Choroid plexus epithelial cell (primary cell): ENCODE measurements around the gene RNF208.

Source experiments
- DNase-seq: peaks from one replicate; pipeline ENCODE4 v3.0.0-alpha.2; 2010; ENCODE audit warnings: low read depth
- H3K4me3 ChIP-seq: 2 replicates; pipeline ENCODE4 v1.5.1; 2011; ENCODE audit warnings: low read depth, mild to moderate bottlenecking, control low read depth, low read length, moderate library complexity
- CTCF ChIP-seq: conservative IDR thresholded peaks from 2 replicates; pipeline ENCODE4 v1.5.1; 2011; ENCODE audit warnings: low read depth, mild to moderate bottlenecking, control low read depth, inconsistent platforms, low read length, moderate library complexity

Gene RNF208

GRCh38 chr9:137231372-137232039 is 9.5 kb upstream of the RNF208 start:
- TF ChIP-seq CTCF: no peak
- no peak for DNase-seq
- no peak overlapping the region for H3K4me3 ChIP-seq

GRCh38 chr9:137230705-137231371 is 8.8 kb upstream of the RNF208 start, which contains the start of gene SLC34A3:
Gene SLC34A3 (plus strand): TSS chr9:137230901. CDS start chr9:137231703, 802 bp downstream.
- DNase-seq: no peak
- no peak for TF ChIP-seq CTCF
- no peak within 1 kb of the TSS for H3K4me3 ChIP-seq

- DNase-seq: no peak
- no peak for TF ChIP-seq CTCF
- H3K4me3 ChIP-seq: no peak overlapping the region
Observed at GRCh38 chr9:137229903-137230704, 8.1 kb upstream of the RNF208 start.

- no peak for TF ChIP-seq CTCF
- no peak overlapping the region for H3K4me3 ChIP-seq
- no peak for DNase-seq
Observed at GRCh38 chr9:137228968-137229896, 7.2 kb upstream of the RNF208 start.

- DNase-seq: no peak
- no peak overlapping the region for H3K4me3 ChIP-seq
- no peak for TF ChIP-seq CTCF
Observed at GRCh38 chr9:137228506-137228967, 6.5 kb upstream of the RNF208 start.

- no peak for DNase-seq
- no peak for TF ChIP-seq CTCF
- no peak overlapping the region for H3K4me3 ChIP-seq
Observed at GRCh38 chr9:137227853-137228505, 5.9 kb upstream of the RNF208 start.
